OCI-M1 (cell line): ENCODE results near the gene REN.

Experiments used
- DNase-seq: peaks from one replicate; lab custom pipeline; 2025; lab: John Stamatoyannopoulos, UW

Gene REN

DNA sequence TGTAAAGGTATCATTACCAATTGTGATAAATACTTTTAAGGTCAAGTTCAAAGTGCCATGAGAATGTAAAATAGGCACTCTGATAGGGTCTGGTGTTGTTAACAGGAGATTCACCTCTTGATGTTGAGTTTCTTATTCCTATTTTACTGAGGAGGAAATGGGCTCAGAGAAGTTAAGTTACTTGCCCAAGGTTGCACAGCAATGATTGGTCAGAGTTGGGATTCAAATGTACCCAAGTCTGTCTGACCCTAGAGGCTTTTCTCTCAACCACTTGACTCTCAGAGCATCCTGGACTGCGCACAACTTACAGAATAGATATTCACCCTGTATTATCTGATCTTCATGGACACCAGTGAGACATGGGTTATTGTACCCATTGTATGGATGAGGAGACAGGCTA, 59.3 kb downstream of the REN start:
- no peak for DNase-seq

DNA sequence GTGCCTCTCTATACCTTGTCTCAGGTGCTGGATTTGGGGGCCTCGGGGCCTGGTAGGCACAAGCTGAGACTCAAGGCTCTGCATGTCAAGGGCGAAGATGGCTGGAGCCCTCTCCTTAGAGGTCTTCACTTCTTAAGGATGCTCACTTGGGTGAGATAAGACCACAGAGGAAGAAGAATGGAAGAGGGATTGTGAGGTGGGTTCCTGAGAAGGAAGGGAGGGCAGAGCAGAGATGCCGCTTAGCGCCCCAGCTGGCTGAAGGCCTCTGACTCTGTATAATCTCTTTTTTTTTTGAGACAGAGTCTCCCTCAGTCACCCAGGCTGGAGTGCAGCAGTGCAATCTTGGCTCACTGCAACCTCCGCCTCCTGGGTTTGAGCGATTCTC, 61.0 kb downstream of the REN start:
- DNase-seq = no peak
